Activated CD8-positive, alpha-beta memory T cell treated with anti-CD3 and anti-CD28 coated beads for 36 hours (primary cell): Measurements from ENCODE around the gene CYB561. TPM values are rescaled to one million over a fixed set of nuclear protein-coding genes. Genes with fewer than 3 reads are reported as not detected.

Experiments used
- CTCF ChIA-PET: fragments of 350-600 bp; sonication (Branson Sonifier 250); formaldehyde crosslinking; loops from one replicate; lab custom pipeline; 2021; ENCODE audit warnings: antibody characterized with exemption; lab: Charles Lee
- POLR2A ChIA-PET: fragments of 350-600 bp; sonication (Branson Sonifier 250); formaldehyde crosslinking; loops from one replicate; lab custom pipeline; 2021; ENCODE audit warnings: antibody characterized with exemption; lab: Charles Lee
- total RNA-seq, 2 experiments: library from RNA; stranded (reverse); gene quantifications; one replicate each; pipeline ENCODE4 v1.2.3, GENCODE V29; 2021

The CYB561 gene, protein sequence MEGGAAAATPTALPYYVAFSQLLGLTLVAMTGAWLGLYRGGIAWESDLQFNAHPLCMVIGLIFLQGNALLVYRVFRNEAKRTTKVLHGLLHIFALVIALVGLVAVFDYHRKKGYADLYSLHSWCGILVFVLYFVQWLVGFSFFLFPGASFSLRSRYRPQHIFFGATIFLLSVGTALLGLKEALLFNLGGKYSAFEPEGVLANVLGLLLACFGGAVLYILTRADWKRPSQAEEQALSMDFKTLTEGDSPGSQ
- total RNA-seq = 1 to 10 TPM; 8.6 to 9.9 TPM

DNA sequence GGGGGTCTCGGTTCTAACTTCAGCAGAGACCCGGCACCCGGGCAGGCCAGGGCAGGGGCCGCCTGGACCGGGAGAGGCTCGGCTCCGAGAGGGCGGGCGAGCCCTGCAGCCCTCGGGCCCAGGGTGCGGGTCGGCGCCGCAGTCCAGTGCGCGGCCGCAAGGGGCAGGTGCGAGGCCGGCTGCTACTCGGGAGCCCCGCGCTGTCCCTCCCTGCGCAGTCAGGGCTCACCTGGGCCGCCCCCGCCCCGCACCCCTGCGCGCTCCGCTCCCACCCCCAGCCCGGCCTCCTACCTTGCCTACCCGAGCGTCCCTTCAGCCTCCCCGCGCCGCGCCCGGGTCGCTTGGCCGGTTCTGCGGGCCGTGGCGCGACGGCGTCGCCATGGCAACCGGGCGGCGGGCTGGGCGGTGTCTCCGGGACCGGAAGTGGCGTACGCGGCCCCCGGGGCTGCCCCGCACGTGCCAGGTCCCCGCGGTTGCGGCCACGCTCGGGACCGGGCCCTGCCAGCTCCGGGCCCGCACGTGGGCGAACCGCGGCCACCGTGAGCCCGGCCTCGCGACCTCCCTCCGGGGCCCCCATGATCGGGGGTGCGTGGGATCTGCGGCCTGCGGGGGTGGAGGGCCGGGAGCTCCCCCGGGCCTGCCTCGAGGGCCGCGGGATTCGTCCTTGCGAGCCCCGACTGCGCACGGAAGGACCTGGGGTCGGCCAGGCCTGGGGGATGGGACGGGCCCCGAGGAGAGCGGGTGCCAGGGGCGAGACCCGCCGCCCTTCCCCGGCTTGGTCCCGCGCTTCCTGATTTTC lies at the start of gene CYB561:
Gene CYB561 (minus strand): TSS at position 353 of the 799 bp plus-strand sequence. CDS start 8,759 bp downstream, outside the sequence.
- POLR2A ChIA-PET = interaction anchor here (1.0 to 1.6 kb wide), 4 partner anchors 11 to 32 kb away, joined by 3 to 4 read pairs (median 4); partner anchors contain the start of gene ACE
- CTCF ChIA-PET = interaction anchor here (0.9 to 3.2 kb wide), 5 partner anchors 11 to 32 kb away, joined by 3 to 15 read pairs (median 3); no protein-coding TSS in a partner anchor

DNA sequence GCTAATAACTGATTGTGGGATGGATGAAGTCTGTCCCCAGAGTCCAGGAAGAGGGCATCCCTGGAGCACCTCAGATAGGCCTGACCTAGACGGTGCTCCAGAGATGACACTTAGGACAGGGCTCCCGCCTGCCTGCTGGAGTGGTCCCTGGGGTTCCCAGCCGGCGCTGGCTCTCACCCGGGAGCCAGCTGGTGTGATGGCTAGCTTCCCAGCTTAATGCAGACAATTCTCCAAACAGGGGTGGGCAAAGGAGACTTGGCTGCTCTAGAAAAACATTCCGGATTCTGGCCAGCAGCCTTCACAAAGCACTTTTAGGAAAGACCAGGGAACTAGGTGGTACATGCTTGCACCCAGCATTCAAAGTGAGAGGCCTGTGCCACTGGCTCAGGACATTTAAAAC lies 49.4 kb upstream of the CYB561 start:
- POLR2A ChIA-PET = no interaction called here

DNA sequence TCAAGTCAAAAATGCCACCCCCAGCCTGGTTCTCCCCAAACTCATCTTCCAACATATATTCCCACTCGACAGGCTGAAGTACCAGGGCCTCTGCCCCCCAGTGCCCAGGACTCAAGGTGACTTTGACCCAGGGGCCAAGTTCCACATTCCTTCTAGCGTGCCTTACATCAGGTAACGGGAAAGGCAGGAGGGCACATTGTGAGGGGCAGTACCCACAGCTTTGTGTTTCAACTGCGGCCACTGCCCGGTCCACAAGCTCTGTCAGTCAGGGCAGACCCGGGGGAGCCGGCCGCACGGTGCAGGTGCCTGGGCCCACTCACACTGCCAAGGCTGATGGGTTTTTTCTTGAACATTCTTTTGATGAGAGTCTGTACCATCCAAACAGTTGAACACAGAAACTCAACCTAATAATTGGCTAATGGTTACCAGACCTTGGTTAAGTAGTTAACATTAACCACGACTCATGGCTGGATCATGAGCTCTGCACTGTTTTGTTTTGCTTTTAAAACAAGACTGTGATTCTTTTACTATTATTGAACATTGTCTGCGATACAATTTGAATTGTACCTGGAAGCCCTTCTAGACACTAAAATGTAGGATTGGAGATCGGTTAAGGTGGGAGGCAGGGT lies 48.3 kb upstream of the CYB561 start:
- ChIA-PET CTCF (interaction anchor here (1.3 kb wide), 1 partner anchor 69 kb away, joined by 4 read pairs; no protein-coding TSS in a partner anchor), POLR2A (no interaction called here)

More for the DNA sequence above, 49.4 kb upstream of the CYB561 start:
- CTCF ChIA-PET = interaction anchor here (1.3 kb wide), 1 partner anchor 70 kb away, joined by 4 read pairs; no protein-coding TSS in a partner anchor

DNA sequence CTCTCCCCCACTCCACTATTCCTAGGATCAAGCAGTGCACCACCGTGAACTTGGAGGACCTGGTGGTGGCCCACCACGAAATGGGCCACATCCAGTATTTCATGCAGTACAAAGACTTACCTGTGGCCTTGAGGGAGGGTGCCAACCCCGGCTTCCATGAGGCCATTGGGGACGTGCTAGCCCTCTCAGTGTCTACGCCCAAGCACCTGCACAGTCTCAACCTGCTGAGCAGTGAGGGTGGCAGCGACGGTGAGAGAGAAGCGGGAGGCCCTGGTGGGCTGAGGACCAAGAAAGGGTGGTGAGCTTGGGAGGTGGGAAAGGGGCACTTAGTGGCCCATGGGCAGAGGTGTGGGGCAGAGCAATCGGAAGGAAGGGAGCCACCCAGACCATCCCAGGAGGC lies 47.3 kb upstream of the CYB561 start:
- POLR2A ChIA-PET = no interaction called here
- CTCF ChIA-PET = no interaction called here

DNA sequence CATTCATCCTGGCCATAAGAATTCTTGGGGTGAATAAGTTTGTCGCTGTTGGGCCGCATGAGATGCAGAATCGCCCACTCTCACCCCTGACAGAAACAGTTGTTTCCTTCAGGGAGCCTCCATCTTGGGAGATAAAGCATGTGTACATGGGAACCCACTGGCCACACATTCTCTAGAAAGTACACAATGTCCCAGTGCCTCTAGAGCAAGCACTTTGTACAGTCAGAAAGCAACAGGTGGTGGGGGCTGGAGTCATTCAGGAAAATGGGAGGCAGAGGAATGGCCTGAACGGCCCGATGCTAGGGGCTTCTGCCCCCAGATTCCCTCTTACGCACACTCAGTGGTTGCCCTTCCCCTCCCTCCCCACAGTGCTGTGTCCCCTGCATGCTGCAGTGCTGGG lies 46.8 kb upstream of the CYB561 start:
- ChIA-PET CTCF (interaction anchor here (1.6 kb wide), 1 partner anchor 67 kb away, joined by 4 read pairs; no protein-coding TSS in a partner anchor), POLR2A (no interaction called here)

DNA sequence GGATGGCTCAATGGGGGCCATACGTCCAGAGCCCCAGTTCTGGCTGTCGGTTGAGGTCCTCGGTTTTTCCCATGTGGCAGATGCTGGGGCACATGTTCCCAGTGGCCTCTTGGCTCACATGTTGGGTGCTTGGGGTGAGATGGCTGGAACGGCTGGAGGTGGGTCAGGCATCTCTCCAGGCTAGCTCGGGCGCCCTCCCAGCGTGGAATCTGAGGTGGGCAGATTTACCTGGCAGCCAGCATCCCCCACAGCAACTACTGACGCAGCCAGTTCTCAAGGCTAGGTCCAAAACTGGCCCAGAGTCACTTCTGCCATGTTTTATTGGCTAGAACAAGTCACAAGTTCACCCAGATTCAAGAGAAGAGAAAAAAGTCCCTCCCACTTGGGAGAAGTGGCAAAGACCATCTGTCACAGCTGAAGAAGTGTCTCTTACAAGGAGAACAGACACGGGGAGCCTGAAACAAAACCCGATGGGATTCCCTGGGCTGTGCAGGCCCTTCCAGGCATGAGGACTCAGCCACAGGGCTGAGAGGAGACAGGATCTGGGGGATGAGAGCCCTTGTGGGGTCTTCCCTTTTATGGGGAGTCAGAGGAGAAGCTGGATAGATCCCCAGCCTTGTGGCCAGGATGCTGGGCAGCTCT lies 46.0 kb upstream of the CYB561 start:
- POLR2A ChIA-PET = no interaction called here

DNA sequence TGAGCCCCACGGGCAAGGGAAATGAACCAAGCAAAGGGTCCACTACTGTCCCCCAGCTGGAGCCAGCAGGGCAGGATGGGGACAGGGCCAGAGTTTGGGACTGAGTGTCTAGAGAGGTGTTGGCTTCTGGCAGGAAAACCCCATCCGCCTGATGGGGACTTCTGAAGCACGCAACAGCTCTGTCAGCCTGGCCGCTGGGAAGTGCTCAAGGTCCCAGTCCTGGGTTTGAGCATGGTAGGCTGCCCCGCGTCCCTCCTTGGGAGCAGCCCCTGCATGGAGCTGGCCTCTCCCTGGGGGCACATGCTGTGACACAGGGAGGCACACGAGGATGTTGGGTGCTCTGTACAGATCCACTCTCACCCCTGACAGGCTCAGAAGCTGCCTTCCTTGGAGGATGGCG lies 45.3 kb upstream of the CYB561 start:
- CTCF ChIA-PET = interaction anchor here (0.7 to 1.6 kb wide), 2 partner anchors 13 to 66 kb away, joined by 3 to 4 read pairs; no protein-coding TSS in a partner anchor
- POLR2A ChIA-PET = no interaction called here

More for the DNA sequence above, 46.0 kb upstream of the CYB561 start:
- CTCF ChIA-PET = interaction anchor here (0.7 to 1.6 kb wide), 2 partner anchors 14 to 66 kb away, joined by 3 to 4 read pairs; no protein-coding TSS in a partner anchor

DNA sequence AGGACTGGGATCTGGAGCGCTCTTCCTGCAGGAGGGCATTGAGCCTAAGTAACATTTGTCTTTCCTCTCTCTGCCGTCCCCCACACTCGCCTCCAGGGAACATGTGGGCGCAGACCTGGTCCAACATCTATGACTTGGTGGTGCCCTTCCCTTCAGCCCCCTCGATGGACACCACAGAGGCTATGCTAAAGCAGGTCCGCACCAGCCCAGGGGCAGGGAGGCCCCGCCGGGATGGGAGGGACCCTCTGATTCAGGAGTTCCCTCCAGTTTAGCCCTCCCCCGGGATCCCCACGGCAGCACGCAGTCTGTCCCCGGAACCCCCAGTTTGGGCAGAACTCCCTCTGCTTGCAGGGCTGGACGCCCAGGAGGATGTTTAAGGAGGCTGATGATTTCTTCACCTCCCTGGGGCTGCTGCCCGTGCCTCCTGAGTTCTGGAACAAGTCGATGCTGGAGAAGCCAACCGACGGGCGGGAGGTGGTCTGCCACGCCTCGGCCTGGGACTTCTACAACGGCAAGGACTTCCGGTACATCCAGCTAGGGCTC lies 44.8 kb upstream of the CYB561 start:
- POLR2A ChIA-PET = no interaction called here
- CTCF ChIA-PET = interaction anchor here (1.0 kb wide), 1 partner anchor 65 kb away, joined by 3 read pairs; no protein-coding TSS in a partner anchor

DNA sequence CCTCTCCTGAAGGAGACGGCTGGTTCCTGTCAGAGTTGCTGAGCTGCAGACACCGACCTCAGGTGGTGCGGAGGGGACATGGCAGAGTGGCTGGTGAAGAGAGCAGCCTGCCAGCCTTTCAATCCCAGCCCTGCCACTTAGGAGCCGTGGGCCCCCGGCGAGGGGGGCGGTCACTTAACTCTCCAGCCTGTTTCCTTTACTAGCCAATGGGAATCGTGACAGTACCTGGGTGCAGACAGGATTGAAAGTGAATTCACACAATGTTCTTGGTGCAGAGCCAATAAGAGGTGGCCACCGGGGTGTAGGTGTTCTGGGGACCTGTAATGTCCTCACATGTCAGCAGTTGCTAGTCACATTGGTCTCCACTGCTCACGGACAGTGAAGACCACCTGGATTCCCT lies 44.2 kb upstream of the CYB561 start:
- ChIA-PET POLR2A (no interaction called here), CTCF (interaction anchor here (1.0 kb wide), 1 partner anchor 65 kb away, joined by 3 read pairs; no protein-coding TSS in a partner anchor)

DNA sequence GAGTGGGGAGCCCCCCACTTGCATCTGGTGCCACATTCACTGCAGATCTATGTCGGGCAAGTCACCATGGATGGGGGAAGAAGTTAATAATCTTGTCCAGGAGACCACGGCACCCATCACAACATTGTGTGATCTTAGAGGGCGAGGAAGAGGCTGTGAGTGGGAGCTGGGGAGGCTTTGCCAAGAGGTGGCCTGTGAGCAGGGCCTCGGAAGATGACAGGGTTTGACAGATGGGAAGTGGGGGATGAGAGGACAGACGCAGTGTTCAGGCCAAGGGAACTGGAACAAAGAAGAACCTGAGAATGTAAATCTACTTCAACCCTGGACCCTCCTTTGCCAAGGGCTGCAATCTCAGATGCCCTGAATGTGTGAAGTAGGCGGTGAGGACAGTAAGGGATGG lies 43.2 kb upstream of the CYB561 start:
- POLR2A ChIA-PET = no interaction called here
- CTCF ChIA-PET = no interaction called here

DNA sequence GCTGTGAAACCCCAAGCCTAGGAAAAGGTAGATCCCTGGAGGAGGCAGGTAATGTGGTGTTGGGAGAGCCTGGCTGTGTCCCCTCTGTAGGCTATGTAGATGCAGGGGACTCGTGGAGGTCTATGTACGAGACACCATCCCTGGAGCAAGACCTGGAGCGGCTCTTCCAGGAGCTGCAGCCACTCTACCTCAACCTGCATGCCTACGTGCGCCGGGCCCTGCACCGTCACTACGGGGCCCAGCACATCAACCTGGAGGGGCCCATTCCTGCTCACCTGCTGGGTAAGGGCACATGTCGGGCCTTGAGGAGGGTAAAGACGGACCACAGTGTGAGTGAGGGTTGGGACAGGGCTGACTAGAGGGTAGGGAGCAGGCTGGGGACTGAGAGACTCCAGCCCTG lies 42.7 kb upstream of the CYB561 start:
- CTCF ChIA-PET = interaction anchor here (2.1 kb wide), 1 partner anchor 10 kb away, joined by 8 read pairs; no protein-coding TSS in a partner anchor
- POLR2A ChIA-PET = no interaction called here

DNA sequence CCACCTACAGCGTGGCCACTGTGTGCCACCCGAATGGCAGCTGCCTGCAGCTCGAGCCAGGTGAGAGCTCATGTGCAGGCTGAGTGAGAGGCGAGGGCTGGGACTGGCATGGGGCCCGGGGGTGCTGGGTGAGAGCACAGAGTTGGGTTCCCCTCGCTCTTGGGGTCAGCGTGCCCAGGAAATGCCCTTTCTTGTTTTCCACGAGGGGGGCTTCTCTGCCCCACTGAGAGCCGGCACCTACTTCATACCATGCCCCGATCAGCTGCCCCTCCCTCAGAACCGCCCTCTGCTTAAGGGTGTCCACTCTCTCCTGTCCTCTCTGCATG lies 40.9 kb upstream of the CYB561 start:
- POLR2A ChIA-PET = no interaction called here

DNA sequence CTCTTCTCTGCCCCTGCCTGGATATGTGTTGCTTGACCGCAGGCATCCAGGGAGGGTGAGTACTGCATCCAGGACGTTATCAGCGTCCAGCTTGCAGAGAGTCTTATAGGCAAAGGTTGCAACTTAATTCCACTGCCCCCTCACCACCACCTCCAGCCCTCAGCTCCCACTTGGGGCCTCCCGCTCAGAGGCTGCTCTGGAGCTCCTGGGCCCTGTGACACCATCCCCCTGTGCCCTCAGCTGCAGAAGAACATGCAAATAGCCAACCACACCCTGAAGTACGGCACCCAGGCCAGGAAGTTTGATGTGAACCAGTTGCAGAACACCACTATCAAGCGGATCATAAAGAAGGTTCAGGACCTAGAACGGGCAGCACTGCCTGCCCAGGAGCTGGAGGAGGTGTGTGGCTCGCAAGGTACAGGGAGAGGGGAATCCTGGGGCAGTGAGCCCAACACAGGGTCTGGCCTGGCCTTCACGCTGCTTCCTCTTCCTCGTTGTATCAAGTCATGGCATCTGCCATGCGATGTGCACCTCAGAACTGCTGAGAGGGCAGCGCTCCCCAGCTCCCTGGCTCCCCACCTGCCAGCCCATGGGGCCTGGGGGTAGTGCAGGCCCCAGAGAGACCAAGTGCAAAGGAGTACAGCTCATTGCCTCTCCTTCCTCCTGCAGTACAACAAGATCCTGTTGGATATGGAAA lies 40.4 kb upstream of the CYB561 start:
- ChIA-PET CTCF (interaction anchor here (1.0 to 2.1 kb wide), 3 partner anchors 8 to 61 kb away, joined by 4 to 8 read pairs (median 4); no protein-coding TSS in a partner anchor), POLR2A (no interaction called here)

More for the DNA sequence above, 40.9 kb upstream of the CYB561 start:
- CTCF ChIA-PET = interaction anchor here (1.4 to 2.1 kb wide), 2 partner anchors 8 to 62 kb away, joined by 4 to 8 read pairs; no protein-coding TSS in a partner anchor

DNA sequence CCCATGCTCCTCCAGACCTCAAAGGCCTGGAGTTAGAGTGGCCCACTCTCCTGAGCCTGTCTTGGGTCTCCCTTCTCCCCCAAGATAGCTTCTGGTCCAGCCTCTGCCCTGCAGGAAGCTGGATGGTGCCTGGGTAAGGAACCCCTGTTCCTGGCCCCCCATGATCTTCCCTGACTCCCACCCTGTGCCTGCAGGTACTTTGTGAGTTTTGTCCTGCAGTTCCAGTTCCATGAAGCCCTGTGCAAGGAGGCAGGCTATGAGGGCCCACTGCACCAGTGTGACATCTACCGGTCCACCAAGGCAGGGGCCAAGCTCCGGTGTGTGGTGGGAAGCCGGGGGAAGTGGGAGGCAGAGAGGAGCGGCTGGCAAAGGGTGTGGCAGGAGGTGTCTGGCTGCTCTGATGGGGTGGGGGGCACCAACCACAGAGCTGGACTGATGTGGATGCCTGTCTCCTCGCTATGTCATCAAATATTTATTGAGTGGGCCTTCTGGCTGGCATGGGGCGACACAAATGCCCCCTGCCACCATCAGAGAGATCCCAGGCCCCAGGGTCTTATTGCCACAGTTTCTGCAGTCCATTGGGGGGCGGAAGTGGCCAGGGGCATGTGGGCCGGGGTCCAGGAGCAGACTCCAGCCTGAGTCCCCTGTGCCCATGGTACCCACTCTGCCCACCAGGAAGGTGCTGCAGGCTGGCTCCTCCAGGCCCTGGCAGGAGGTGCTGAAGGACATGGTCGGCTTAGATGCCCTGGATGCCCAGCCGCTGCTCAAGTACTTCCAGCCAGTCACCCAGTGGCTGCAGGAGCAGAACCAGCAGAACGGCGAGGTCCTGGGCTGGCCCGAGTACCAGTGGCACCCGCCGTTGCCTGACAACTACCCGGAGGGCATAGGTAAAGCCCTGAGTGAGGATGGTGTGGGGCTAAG lies 37.8 kb upstream of the CYB561 start:
- POLR2A ChIA-PET = no interaction called here
- CTCF ChIA-PET = no interaction called here

DNA sequence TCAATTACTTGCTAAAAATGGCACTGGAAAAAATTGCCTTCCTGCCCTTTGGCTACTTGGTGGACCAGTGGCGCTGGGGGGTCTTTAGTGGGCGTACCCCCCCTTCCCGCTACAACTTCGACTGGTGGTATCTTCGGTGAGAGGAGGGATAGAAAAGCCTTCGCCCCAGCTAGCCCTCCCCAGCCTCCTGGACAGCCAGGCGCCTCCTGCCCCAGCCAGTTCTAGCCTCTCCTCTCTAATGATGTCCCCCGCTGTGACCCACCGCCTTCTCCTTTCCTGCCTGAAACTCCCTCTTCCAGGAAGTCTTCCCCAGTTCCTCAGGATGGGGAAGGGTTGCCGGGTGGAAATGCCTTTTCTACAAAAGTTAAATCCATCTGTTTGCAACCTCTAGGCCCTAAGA lies 36.9 kb upstream of the CYB561 start:
- CTCF ChIA-PET = interaction anchor here (0.6 kb wide), 1 partner anchor 16 kb away, joined by 3 read pairs; no protein-coding TSS in a partner anchor

DNA sequence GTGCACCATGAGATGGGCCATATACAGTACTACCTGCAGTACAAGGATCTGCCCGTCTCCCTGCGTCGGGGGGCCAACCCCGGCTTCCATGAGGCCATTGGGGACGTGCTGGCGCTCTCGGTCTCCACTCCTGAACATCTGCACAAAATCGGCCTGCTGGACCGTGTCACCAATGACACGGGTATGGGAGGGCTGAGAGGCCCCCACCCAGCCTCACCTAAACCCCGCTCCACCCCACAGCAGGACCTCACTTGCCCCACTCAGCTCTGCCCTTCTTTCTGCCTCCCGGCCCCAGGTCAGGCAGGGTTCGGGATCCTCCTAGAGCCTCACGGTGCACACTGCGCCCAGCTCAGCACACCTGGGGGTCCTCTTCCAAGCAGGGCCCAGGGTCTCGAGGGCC lies 36.4 kb upstream of the CYB561 start:
- POLR2A ChIA-PET = no interaction called here
- CTCF ChIA-PET = interaction anchor here (0.6 to 1.0 kb wide), 2 partner anchors 16 to 57 kb away, joined by 3 read pairs; no protein-coding TSS in a partner anchor

More for the DNA sequence above, 36.9 kb upstream of the CYB561 start:
- POLR2A ChIA-PET = no interaction called here

DNA sequence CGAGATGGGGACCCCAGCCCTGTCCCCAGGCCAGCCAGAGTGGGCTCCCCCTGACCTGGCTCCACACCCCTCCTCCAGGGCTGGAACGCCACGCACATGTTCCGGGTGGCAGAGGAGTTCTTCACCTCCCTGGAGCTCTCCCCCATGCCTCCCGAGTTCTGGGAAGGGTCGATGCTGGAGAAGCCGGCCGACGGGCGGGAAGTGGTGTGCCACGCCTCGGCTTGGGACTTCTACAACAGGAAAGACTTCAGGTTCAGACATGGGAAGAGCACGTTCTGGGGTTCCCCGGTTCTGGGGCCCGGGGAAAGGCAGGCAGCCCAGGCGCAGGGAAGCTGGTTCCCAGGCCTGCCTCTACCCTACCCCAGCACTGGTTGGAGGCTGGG lies 35.4 kb upstream of the CYB561 start:
- CTCF ChIA-PET = interaction anchor here (1.0 to 6.2 kb wide), 2 partner anchors 55 to 56 kb away, joined by 3 to 107 read pairs; no protein-coding TSS in a partner anchor
- POLR2A ChIA-PET = no interaction called here
